NCI-H774 (cell line): Measurements from ENCODE around the gene ABHD6.
"Not testable (repeated sequence)": the region's sequence is repeated elsewhere in the genome, so short reads cannot be mapped to it uniquely, and the experiment has no call there.

ENCODE experiments used
- DNase-seq: peaks from one replicate; lab custom pipeline; 2025; lab: John Stamatoyannopoulos, UW

The ABHD6 gene

GRCh38 chr3:58209933-58210332 is 27.7 kb upstream of the ABHD6 start:
- DNase-seq = no peak

GRCh38 chr3:58210761-58211460 is 26.7 kb upstream of the ABHD6 start, which contains the start of gene DNASE1L3:
TSS of gene DNASE1L3 (minus strand) at chr3:58210972. CDS start at chr3:58210906, 66 bp downstream.
- no peak for DNase-seq

- DNase-seq = no peak
These were observed 22.9 kb upstream of the ABHD6 start for GRCh38 chr3:58214484-58215316.

- DNase-seq = no peak
These were observed 22.1 kb upstream of the ABHD6 start for GRCh38 chr3:58215317-58216025.

- no peak for DNase-seq
These were observed 20.9 kb upstream of the ABHD6 start for GRCh38 chr3:58216496-58217195.

- DNase-seq = no peak
These were observed 20.3 kb upstream of the ABHD6 start for GRCh38 chr3:58217209-58217811.

DNA sequence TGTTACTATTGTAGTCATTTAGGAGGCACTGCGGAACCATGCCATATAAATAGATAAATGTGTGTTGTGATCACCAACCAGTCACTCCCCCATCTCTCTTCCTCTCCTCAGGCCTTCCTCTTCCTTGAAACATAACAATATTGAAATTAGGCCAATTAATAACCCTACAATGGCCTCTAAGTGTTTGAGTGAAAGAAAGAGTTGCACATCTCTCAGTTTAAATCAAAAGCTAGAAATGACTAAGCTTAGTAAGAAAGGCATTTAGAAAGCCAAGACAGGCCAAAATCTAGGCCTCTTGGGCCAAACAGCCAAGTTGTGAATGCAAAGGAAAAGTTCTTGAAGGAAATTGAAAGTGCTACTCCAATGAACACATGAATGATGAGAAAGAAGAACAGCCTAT is 18.7 kb upstream of the ABHD6 start:
- DNase-seq = no peak

DNA sequence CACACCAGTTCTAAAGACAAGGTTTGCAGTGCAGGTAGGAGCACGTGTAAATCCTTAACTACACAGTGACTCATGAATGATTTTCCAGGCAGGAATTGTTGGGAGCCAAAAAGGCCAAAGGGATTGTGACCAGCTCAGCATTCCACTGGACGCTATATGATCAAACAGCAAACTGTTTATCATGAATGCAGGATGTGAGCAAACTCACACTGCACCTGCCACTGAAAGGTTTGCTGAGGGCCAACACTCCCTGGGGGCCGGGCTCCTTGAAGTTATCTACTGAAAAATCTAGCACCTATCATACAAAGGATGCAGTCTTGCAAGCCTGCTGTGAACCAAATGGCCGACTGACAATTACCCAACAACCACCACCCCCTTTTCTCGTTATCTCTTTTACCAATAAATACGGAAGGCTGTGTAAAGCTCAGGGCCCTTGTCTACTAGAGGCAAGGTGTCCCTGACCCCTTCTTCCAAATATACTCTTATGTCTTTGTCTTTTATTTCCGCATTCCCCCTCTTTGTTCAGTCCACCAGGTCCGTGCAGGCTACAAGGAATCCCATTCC is 15.3 kb upstream of the ABHD6 start:
- no peak for DNase-seq

DNA sequence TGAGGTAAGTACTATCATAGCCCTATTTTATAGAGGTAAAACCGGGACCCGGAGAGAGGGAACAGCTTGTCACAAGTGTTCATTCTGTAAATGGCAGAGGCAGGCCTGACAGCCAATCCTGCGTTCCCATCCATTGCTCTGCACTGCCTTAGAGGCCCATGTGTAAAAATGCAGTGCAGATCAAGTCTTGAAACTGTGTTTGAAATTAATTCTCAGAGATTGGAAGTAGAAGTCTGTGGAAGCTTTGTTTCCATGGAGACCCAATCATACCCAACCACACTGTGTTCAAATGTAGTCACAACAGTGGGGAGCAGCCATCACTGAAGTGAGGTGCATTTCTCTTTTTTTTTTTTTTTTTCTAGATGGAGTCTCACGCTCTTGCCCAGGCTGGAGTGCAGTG is 13.7 kb upstream of the ABHD6 start:
- DNase-seq = no peak

DNA sequence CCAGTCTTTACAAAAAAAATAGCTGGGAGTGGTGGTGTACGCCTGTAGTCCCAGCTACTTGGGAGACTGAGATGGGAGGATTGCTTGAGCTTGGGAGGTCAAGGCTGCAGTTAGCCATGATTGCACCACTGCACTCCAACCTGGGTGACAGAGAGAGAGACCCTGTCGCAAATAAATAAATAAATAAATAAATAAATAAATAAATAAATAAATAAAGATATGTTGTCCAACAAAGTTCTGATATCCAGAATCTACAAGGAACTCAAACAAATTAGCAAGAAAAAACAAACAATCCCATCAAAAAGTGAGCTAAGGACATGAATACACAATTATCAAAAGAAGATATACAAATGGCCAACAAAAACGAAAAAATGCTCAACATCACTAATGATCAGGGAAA is 9.7 kb upstream of the ABHD6 start:
- DNase-seq = not testable (repeated sequence)

DNA sequence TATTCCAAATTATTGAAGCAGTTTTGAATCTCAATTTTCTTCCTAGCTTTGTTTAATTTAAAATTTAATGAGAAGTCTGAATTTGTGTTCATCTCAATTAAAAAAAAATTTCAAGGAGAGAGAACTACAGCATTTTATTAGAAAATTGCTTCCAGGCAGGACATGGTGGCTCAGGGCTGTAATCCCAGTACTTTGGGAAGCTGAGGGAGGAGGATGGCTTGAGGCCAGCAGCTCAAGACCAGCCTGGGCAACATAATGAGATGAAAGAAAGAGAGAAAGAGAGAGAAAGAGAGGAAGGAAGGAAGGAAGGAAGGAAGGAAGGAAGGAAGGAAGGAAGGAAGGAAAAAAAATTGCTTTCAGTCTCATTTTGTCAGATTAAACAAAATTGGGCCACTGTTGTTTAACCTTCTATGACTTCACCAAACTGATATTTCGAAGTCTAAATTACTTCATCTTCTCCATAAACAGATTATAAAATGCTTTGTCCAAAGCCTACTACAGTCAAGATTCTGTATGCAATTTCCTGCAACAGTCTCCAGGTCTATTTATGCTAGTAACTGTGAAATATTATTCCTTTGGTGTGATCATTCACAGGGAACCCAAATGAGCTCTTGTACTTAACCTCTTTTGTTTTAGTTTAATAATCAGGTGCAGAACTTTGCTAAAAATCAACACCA is 6.6 kb upstream of the ABHD6 start:
- no peak for DNase-seq

DNA sequence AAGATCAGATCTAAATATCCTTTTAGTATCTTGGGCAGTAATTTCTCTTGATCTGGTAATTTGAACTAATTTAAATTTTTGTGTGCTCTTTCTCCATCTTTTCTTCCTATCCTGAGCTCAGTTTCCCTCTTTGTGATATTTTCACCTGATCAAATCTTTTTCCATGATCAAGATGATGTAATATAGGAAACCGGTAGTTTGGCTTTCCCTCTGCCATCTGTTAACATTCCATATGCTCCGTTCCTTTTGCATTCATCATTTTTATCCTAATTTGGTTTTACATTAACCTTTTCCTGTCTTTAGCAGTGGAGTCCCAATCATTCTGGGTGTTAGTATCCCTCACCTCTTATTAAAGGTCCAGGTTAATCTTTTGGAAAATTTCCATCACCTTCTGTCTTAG is 5.9 kb upstream of the ABHD6 start:
- no peak for DNase-seq

- no peak for DNase-seq
These were observed 3.1 kb upstream of the ABHD6 start for GRCh38 chr3:58234516-58234931.

DNA sequence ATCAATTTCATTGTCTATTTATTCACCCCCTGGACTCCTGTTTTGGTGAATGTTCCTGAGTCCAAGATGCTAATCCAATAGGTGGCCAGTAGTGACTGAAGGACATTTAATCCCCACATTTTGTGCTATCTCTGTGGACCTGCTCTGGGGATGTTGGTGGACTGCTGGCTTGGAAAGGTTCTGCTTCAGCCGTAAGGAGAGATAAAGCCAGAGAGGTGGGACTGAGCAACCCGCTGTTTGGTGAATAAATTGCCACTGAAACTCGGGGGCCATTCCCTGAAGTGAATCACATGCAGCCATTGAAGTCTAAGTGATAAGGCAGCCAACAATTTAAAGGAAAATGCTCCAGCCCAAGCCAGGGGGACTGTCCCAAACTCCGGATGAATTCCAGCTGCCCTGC is 1.6 kb upstream of the ABHD6 start:
- DNase-seq = no peak

DNA sequence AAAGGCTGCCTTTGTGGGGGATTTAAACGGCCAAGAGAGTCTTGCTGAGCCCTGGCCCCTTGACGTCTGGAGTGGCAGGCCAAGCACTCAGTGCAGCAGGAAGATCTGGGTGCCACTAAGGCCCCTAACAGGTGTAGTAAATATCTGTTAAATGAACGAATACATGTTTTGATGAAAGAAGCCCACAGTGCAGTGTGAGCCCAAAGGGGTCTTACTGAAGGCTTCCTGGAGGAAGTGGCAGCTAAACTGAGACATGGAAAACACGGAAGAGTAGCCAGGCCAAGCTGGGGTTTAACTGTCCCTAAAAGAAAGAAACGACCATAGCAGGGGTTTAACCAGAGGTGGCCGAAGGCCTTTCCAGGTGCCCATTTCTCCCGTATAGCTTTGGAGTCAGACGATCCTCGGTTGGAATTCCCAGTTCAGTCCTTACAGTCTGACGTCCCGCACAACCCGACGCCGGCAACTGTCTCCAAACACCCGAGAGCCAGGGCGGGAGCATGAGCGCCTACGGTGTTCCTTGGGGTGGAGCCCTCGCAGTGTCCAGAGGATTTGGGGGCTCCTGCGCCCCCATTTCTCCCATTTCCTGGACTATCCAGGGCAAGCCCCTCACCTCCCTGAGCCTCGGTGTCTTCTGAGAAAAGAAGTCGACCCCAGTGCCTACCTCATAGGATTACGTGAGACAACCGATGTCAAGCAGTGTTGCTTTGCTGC is 910 bp upstream of the ABHD6 start:
- no peak for DNase-seq

DNA sequence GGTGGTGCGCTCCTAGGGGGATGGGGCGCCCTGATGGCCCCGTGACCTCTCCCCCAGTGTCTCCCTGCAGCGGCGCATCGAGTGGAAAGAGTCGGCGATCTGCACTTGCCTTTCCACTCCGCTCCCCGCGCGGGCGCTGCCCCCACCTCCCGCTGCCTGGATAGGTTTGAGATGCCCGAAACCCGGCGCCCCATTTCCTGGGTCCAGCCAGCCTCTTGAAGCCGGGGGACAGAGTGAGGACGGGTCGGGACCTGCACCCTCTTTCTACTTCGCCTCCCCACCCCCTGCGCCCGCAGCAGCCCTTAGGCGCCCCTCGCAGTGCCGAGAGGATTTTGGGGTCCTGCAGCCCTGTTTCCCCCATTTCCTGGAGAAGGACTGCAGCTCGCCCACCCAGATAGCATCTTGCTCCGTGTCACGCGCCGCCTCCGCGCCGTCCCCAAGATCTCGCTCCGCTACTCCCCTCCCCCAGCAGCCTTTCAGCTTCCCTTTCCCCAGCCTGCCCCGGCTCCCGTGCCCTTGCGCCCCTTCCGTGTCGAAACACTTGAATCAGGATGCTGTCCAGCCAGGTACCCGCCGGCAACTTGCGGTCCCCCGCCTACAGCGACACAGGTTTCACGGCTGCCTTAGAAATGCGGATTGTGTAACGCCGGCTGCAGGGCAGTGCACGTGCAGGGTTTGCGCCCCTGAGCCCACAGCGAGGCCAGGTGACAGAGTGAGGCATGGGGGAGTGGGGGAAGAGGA is 519 bp downstream of the ABHD6 start:
- no peak for DNase-seq

GRCh38 chr3:58238830-58239229 is 1.2 kb downstream of the ABHD6 start:
- DNase-seq = no peak

DNA sequence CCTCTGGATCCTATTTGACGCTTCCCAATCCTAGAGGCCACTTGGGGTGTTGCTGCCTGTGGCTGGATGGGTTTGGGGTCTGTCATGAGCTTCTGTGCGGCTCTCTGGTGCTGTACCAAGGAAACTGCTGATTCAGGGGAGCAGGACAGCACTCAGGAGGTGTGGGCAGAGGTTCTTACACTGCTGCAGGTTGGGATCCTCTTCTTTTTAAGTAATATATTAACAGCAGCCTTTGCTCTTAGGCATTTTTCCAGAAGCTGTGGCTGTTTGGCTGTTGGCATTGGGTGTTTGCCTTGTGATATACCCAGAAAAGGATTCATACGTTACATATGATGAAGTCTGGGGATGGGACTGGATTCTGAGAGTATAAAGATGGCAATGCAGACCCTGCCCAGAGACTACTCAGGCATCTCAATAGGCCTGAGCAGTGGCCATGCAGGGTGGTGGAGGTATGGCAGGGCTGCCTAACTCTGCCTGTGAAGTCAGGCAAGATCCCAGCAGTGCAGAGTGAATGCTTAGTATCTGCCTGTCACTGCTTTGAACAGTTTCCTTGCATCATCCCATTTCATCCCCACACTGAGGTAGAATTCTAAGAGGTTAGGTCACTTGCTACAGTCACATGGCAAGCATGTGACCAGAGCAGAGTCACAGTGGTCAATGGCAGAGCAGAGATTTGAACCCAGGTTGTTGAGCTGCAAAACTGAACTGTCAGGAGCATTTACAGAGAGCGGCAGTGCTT is 3.9 kb downstream of the ABHD6 start:
- no peak for DNase-seq

GRCh38 chr3:58242340-58242739 is 4.7 kb downstream of the ABHD6 start:
- DNase-seq = no peak
